GM18909 (cell line): ENCODE data around the gene FGGY.
A peak's percentile ranks its signal among the peaks of the same experiment; 100 is the strongest.

Source experiments
- ATAC-seq: cut with Tn5 transposase; IDR thresholded peaks from one replicate; pipeline ENCODE4 v1.9.1; 2021; ENCODE audit warnings: mild to moderate bottlenecking; ENCODE audit not compliant: unreplicated experiment, poor library complexity

Gene FGGY

DNA sequence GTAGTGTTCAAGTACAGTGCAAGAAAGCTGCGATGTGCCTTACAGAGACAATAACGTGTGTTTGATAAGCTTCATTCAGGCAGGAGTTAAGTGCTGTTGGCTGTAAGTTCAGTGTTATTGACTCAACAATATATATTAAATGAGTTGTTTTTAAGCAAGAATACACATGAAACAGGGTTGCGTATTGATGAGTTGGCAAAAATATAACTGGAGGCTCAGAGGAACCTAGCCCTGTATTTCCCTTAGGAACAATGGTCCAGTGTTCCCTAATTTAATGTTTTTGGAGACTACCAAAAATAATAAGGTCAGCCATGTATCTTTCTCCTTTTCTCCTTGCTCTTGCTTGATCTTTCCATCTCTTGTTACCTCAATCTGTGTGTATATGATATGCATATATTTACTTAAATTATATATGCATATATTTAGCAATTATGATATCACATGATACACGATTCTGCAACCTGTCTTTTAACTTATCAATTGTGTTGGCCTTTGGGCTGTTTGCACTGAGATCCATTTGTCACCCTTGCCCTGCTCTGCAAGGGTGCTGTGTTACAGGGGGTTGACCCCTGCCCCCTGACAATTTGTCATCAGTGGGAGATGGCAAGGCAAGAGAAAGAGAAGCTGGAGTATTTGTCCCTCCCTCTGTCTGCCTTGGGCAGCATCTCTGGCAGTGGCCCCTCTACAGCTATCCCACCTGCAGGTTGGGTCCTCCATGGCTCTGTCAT, 109.7 kb downstream of the FGGY start:
- ATAC-seq = no peak

DNA sequence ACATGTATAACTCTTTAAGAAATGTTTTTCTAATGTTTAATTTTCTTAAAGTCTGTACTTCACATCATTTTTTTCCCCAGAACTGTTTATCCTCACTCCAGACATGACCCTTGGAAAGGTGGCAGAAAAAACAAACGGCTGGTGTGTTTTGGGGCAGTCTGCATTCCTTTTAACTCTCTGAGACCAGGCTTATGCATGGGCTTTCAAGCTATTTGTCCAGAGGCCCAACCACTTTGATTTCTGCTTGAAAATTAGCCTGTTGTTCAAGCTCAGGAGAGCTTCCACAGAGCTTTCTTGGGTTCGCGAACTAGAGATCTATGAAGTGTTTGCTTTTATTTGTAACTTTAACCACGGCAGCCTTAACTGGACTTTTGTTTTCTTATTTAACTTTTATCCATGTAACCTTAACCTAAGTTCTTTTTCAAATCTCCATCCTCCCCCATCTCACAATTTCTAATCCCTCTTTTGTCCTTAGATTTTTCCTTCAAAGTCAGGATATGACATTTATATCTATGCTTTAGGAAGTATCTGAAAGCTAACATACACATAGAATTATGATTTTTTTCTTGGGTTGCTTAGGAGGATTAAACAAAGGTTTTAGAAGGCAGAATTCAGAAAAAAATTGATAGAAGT, 111.8 kb downstream of the FGGY start:
- no peak for ATAC-seq

DNA sequence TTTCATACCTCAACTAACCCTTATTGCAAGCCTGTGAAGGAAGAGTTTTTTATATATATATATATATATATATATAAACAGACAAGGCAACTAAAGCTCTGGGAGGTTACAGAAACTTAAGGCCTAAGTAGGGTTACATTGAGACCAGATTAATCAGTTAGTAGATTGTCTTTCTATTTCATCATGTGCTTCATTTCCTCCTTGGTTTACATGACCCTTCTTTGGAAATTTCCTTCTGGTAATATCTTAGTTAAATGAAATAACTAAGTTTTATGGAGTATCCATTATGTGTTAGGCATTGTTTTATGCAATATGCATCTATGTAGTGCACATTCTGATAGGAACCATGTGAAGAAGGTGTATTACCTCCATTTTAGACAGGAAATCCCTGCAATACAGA, 112.7 kb downstream of the FGGY start:
- peak; percentile 21 for ATAC-seq

DNA sequence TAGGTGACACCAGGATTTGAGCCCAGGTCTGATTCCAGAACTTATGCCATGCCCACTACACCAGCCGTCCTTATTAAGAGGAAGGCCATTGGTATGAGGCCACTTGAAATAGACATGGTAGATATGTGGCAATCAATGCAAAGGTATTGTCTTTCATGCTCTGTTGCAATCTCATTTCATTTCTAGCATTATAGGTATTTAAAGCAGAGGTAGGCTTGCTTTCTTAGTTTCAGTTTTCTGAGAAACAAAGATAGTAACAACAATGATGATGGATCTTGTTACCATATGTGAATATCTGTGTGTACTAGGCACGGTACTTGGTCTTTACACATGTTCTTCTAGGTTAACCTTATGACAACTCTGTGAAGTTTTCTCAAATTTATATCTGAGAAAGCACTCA, 113.1 kb downstream of the FGGY start:
- ATAC-seq = peak; percentile 48

DNA sequence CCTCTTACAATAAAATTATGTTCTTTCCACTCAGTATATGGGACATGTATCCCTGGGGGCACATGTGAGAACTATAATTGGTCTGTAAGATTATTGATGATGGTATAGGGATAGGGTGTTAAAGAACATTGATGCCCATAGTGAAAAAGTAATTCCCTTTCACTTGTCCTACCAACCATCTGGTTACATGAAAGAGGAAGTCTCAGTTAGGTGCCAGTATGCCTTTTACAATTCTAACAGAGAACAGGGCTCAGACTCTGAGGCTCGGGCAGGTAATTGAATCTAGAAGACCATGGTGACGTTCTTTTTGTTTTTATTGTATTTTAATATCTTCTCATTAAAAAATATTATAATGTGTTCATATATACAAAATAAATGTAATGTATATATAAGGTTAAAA, 113.6 kb downstream of the FGGY start:
- ATAC-seq = peak; percentile 44

DNA sequence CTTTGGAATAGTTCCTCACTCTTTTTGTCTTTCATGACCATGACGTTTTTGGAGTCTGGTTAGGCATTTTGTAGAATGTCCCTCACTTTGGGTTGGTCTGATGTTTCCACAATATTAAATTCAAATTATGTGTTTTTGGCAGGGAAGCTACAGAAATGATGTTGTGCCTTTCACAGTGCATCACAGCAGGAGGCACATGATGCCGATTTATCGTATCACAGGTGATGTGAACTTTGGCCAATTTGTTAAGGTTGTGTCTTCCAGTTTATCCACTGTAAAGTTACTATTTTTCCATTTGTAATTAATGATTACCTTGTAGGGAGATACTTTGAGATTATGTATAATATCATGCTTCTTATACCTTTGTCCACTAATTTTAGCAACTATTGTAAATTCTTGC, 114.3 kb downstream of the FGGY start:
- no peak for ATAC-seq

DNA sequence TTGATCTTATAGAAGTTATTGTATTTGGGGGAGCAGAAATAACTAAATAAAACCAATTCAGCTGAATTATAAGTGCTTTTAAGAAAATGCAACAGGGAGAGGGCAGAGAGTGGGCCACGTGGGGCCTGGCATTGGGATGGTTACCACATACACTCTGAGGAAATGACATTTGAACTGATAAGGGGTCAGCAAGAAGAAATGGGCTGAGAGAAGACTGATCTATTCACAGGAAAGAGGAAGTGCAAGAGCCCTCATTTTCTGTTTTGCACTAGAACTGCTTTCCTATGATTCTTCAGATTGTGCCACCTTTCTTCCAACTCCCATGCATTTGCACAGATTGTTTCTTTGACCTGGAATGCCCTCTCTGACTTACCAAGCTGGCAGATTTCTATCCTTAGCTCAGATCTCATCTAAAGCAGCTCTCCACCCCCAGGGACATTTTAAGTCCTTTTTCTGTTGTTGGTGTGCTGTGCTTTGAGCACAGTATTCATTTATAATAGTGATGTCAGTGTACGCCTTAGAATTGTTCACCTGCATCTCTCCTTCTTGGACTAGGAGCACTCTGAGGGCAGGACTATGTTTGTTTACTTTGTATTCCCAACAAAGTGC, 115.9 kb downstream of the FGGY start:
- ATAC-seq = no peak

DNA sequence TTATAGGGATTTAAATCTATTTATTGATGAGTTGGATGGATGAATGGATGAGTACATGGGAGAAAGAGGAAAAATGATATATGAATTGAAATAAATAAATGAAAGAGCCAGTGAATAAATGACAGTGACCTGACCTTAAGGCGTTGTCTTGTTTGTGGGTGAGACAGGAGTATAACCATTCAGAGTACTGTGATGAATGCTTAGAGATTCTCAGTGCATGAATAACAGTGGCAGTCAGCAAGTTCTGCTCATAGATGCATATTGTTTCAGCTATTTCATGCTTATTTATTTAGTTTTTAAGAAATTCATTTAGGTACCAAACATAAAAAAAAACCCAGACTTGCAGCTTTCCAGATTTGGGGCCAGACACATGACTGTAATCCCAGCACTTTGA, 116.4 kb downstream of the FGGY start:
- no peak for ATAC-seq

DNA sequence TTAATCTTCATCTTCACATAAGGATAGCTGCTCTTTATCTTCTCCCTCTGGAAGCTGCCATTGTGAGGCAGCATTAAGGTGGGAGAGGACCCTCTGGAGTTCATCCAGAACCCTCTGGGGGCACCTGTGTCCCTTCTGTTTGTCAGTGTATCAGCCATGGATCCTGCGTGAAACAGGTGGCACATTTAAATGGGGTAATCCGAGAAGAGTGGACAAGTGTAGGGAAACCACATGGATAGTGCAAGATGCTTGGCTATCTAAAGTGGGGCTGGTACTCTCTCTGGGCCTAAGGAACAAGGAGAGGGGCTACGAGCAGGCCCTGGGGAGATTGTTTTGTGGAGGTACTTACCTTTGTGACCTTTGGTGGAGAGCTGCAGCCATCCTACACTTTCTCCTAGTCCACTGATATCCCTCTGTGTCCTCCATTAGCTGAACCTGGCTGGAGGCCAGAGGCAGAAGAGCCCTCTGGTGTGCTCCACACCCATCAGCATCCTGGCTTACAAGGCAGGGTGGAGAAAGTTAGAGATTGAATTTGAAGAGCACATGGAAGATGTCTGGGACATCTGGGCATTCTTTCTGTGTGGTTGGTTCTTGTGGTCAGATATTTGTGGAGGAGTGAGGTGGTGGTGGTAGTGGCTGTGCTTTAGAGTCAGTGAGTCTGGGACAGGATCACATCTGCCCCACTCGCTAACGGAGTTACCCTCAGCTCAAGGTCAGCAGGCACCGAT, 117.7 kb downstream of the FGGY start:
- no peak for ATAC-seq

DNA sequence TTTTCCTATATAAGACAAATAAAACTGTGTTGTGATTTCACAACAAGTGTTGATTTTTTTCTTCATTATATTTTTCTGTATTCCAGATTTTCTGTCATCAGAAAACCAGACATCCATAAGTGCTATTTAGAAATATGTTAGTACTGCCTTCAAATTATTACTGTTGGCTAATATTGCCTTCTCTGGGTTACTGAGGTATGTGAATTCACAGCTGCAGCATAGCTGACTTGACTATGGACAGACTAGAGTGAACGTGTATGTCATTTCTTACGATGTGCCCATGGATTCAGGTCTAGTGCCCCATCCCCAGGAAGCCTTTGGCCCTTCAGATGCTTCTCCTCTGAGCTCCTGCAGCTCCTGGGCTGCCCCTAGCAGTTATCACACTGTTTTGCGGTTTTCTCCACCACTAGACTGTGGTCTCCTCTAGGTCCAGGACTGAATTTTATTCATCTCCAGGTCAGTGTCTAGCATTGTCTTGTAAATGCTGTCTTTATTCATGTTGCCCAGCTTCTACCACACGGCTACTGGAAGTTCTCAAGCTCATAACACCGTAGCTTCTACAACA, 118.5 kb downstream of the FGGY start:
- no peak for ATAC-seq

DNA sequence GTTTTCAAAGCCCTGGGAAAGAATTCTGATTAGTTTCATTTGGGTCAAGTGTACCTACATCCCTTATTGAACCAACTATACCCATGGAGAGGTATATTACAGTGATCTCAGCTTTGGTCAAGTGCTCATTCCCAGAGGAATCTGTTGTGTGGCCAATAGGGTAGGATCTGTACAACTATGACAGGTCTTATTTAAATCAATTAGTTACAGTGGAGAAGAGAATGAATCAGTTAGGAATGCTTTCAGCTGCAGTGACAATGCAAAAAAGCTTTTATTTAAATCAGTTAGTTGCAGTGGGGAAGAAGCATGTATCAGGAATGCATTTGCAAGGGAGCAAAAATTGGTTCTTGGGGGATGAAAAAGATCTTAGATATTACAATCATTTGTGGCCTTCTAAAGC, 119.0 kb downstream of the FGGY start:
- ATAC-seq = no peak

DNA sequence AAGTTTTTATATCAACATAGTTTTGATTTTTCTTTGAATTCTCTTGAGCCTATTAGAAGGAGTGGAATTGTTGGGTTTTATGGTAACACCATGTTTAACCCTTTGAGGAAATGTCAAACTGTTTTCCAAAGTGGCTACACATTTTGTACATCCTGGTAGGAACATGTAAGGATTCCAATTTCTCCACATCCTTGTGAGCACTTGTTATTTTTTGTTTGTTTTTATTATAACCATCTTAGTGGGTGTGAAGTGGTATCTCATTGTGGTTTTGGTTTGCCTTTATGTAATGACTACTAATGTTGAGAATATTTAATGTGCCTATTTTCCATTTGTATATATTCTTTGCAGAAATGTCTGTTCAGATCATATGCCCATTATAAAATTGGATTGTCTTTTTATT, 120.5 kb downstream of the FGGY start:
- no peak for ATAC-seq

DNA sequence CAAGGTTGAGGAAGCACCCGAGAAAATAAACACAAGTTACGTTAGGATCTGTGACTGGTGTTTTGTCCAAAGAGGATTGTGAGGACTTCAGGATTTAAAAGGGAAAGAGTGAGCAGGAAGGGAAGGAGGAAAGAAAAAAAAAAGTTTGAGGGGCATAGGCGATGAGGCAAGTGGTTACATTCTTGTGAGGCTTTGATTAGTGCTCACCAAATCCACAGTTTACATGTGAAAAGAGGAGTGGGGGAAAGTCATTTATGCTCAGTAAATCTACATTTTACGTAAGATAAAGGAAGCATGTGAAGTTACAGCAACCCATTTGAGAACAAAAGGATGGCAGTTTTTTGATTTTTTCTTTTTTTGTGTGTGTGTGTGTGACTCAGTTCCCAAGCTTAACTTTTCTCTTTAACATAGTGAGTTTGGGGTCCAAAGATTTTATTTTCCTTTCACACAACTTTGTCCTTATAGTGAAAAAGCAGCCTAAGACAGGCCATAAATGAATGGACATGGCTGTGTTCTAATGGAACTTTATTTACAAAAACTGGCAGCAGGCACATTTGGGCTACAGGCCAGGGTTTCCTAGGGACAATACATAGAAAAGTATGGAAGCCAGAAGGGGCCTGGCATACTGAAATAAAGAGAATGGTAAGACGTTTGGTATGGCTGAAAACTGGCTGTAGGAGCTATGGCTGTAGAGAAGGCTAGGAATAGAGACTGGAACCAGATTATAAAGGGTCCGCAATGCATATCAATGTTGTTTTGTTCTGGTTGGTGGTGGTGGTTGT, 121.7 kb downstream of the FGGY start:
- no peak for ATAC-seq

DNA sequence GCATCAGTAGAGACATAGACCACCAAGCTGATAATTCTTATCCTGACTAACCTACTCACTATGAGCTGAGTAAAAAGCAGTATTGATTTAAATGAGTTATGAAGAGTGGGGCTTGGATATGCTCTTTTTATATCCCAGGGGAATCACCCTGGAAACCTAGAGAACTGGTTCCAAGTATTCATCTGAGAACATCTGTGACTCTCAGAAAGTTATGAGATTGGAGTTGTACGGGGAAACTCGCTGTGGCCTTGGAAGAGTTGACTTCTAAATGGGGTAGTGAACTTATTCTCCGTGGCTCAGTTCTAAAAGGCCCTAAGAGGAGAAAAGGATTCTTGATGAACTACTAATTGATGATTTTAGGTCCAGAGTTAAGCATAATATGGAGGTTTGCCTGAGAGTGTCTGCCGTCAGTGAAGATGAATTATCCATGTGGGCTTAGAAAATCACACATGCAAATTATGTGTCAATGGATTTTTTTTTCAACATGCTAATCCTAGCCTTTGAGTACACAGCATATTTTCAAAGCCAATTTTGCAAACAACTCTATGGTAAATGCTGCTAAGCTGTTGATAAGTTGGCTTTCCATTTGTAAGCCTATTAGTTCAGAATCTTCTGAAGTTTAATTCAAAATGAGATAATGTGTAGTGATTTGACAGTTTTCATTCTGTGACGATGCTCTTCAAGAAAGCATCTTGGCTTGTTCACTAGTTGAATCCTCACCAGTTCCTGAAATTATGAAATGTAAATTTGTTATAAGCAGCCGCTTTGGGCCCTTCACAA, 122.7 kb downstream of the FGGY start:
- no peak for ATAC-seq

DNA sequence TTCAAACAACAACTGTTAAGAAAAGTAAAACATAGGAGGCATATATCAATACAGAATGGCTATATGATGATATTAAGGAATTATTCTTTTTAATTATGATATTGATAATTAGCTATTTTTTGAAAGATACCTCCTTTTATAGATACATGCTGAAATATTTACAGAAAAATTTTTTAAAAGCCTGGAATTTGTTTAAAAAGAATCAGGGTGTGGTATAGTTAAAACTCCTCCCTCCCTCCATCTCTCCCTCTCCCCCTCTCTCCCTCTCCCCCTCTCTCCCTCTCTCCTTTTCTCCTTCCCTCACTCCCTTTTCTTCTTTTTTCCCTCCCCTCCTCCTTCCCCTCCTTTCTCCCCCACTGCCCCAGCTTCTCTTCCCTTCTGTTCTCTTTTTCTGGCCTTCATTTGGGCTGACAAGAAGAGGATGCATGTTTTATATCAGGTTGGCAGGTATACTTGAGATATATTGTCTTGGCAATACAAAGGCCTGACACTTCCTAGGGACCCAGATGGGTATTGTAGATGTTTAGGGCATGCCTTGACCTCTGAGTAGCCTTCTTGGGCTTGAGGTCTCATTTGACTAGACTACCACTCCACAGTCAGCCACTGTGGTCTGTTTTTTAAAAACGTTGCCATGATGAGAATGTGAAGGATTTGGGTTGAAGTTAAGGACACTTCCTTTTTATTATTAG, 124.5 kb downstream of the FGGY start:
- no peak for ATAC-seq

DNA sequence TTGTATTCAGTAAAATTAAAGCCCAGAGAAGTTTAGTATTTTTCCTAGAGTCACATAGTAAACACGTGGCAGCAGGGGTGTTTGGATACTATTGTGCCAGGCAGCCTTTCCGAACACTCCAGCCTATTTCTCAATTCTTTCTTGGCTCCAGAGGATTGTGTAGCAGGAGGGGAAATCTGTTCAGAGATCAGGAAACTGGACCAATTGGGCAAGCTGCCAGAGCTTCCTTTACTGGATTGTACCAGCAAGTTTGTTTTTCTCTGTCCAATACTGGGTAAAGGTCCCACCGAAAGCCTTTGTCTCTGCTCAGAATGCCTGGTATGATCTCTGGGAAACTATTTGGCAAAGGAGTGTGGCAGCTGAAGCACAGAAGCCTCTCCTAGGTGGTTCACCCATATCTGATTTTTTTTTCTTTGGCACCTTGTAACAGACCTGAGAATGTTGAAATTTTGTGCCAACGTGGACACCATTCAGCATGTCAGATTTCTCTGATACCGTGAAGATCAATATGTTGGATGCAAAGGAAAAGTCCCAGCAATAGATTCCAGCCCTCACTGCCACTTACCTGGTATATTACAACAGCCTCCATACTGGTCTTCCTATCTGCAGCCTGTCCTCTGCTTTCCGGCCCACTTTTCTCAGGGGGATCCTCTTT, 126.2 kb downstream of the FGGY start:
- no peak for ATAC-seq

DNA sequence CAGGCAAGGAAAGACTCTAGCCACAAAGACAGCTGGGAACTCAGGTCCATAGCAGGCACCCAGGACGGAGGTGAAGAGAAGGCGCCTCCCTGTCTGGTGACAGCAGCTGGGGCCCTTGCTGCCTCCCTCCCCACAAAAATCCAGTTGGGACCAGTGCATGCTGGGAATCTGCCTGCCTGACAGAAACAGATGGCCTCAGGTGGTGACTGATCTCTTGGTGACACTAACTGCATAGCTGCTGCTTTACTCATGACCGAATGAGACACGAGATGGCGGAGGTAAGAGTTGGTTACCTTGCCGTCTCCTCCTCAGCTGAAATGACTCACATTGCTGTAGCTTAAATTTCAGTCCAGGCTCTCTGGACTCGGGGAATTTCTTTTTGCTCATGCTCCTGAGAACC, 130.3 kb downstream of the FGGY start:
- ATAC-seq = no peak

DNA sequence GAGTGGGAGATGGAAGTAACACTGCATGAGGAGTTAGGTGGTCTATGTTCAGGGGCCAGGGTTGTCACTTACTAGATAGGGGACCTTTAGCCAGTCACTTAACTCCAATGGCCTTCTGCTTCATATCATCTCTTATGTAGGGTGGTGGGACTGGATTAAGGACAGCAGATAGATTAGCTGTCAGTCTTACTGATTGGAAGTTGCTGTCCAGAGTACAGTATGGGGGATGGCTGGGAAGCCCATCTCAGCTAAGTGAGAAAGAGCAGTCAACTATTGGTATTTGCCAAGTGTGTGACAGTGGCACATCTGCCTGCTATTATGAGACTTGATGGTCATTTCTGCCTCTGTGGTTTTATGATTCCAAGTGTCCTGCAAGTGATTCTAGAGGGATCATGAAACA, 130.9 kb downstream of the FGGY start:
- no peak for ATAC-seq
